ENCODE data around the gene ZDHHC3. TPM values are rescaled to one million over a fixed set of nuclear protein-coding genes. Genes with fewer than 3 reads are reported as not detected.

The ZDHHC3 gene
- total RNA-seq, 1 experiment from 2014 or later: 58.0 TPM

- TF ChIP-seq ARID4B (CRISPR knock-in tag; IDR thresholded peaks at IDR 0.05; ENCODE audit: borderline replicate concordance) (no peak), ZNF281 (CRISPR knock-in tag; IDR thresholded peaks at IDR 0.05) (no peak), ZMAT4 (CRISPR knock-in tag; IDR thresholded peaks at IDR 0.05) (no peak), HMGA2 (CRISPR knock-in tag; IDR thresholded peaks at IDR 0.05) (no peak), ZSCAN18 (CRISPR knock-in tag; IDR thresholded peaks at IDR 0.05) (no peak), ZNF416 (CRISPR knock-in tag; IDR thresholded peaks at IDR 0.05) (no peak), ESRRA (CRISPR knock-in tag; IDR thresholded peaks at IDR 0.05; ENCODE audit: borderline replicate concordance) (no peak)
Observed at GRCh38 chr3:45008117-45008516, 32.1 kb upstream of the ZDHHC3 start (continued).

GRCh38 chr3:45007091-45007490 lies 31.1 kb upstream of the ZDHHC3 start:
- no peaks in the 10 kb centered on the region for H3K27me3 Mint-ChIP-seq (ENCODE audit: low read depth)
- peaks cover 78% of the 10 kb centered on the region for H3K36me3 Mint-ChIP-seq
- H3K4me3 Mint-ChIP-seq: no peak overlapping the region
- TF ChIP-seq USF1 (CRISPR knock-in tag; IDR thresholded peaks at IDR 0.05) (no peak), TEAD1 (CRISPR knock-in tag; IDR thresholded peaks at IDR 0.05) (no peak), IRF2 (CRISPR knock-in tag; IDR thresholded peaks at IDR 0.05; ENCODE audit: borderline replicate concordance, low read depth) (no peak), KAT7 (CRISPR knock-in tag; IDR thresholded peaks at IDR 0.05; ENCODE audit: borderline replicate concordance) (no peak), AFF4 (CRISPR knock-in tag; IDR thresholded peaks at IDR 0.05; ENCODE audit: borderline replicate concordance) (no peak), ERG (CRISPR knock-in tag; IDR thresholded peaks at IDR 0.05) (no peak), MLX (CRISPR knock-in tag; IDR thresholded peaks at IDR 0.05) (no peak), ATF2 (CRISPR knock-in tag; IDR thresholded peaks at IDR 0.05; ENCODE audit: borderline replicate concordance, low read depth) (no peak), GABPB1 (CRISPR knock-in tag; IDR thresholded peaks at IDR 0.05) (no peak), SMAD3 (CRISPR knock-in tag; IDR thresholded peaks at IDR 0.05; ENCODE audit: borderline replicate concordance) (no peak), NFATC4 (CRISPR knock-in tag; IDR thresholded peaks at IDR 0.05) (no peak), FOXK1 (CRISPR knock-in tag; IDR thresholded peaks at IDR 0.05) (no peak)
- ATAC-seq: no peak
- POLR2A ChIA-PET: no interaction called here
- CTCF ChIA-PET: interaction anchor here (1.1 kb wide), 1 partner anchor 33 kb away, joined by 3 read pairs; no protein-coding TSS in a partner anchor
- H3K27ac Mint-ChIP-seq: no peak overlapping the region
- peaks cover 26% of the 10 kb centered on the region for H3K9me3 Mint-ChIP-seq
- DNase-seq (ENCODE audit: low spot score): no peak
- no peaks in the 10 kb centered on the region for H3K4me1 Mint-ChIP-seq
